ENCODE measurements around the gene OR8K3. TPM values are rescaled to one million over a fixed set of nuclear protein-coding genes. Genes with fewer than 3 reads are reported as not detected.

The OR8K3 gene
- total and polyA plus RNA-seq, 2 of the 8 experiments (the other 6 are each of a cell fraction or from before 2014, with no cell fraction given): not detected

- no peak within 1 kb of the TSS for H4K91ac ChIP-seq (replicated peaks; ENCODE audit: insufficient read length, low read length)
- FAIRE-seq: no peak
- H3K23me2 ChIP-seq (ENCODE audit: low read depth, low read length): no peaks in the 10 kb centered on the region
- H3K23ac ChIP-seq (ENCODE audit: insufficient read length): no peak within 1 kb of the TSS
- no peaks in the 10 kb centered on the region for H4K20me1 ChIP-seq (replicated peaks in 1 of 2; ENCODE audit: control insufficient read depth in 1 of 2, insufficient read depth in 2 of 2, low read length in 2 of 2)
- H3K9me3 ChIP-seq (ENCODE audit: insufficient read depth in 2 of 2, low read depth in 1 of 2, low read length in 1 of 2): no peaks in the 10 kb centered on the region
- no peak within 1 kb of the TSS for H3K18ac ChIP-seq (ENCODE audit: extremely low read depth, low read length)
- no peak within 1 kb of the TSS for H3K4ac ChIP-seq (replicated peaks; ENCODE audit: insufficient read length, low read depth, low read length)
- WGBS, 2 experiments (ENCODE audit: extremely low coverage in 1 of 2, insufficient coverage in 1 of 2, insufficient read length in 1 of 2, insufficient replicate concordance in 2 of 2, low coverage in 1 of 2, low lambda C conversion rate in 2 of 2, missing lambda C conversion rate in 1 of 2): 87% methylated on average over 2 of the region's 2 CpGs; no CpG with 5 or more reads in 1 of the 2 experiments
- no peak within 1 kb of the TSS for H2BK15ac ChIP-seq (ENCODE audit: low read length)
- no peak within 1 kb of the TSS for H4K8ac ChIP-seq (ENCODE audit: extremely low read depth, insufficient read depth, low read length)
- H3K79me1 ChIP-seq (ENCODE audit: low read depth, low read length): no peaks in the 10 kb centered on the region
- H3K27me3 ChIP-seq (replicated peaks in 1 of 4; ENCODE audit: control insufficient read depth in 3 of 4, extremely low read depth in 1 of 4, insufficient read depth in 3 of 4, low read length in 3 of 4): no peaks in the 10 kb centered on the region
- no peak within 1 kb of the TSS for H3K4me3 ChIP-seq (ENCODE audit: extremely low read depth in 1 of 4, insufficient read depth in 2 of 4, low read depth in 3 of 4, low read length in 4 of 4)
- H2AK5ac ChIP-seq (ENCODE audit: low read depth, low read length): no peak within 1 kb of the TSS
- no peak within 1 kb of the TSS for H3K56ac ChIP-seq (replicated peaks; ENCODE audit: insufficient read length, low read depth, low read length)
- H3K14ac ChIP-seq (ENCODE audit: insufficient read length): no peak within 1 kb of the TSS
- POLR2A ChIA-PET (ENCODE audit: partially characterized antibody): no interaction called here
- no peak within 1 kb of the TSS for H3K4me2 ChIP-seq (ENCODE audit: insufficient read depth in 1 of 2, low read depth in 2 of 2, low read length in 2 of 2)
- H2BK120ac ChIP-seq (replicated peaks; ENCODE audit: low read depth, low read length): no peak within 1 kb of the TSS
- H2BK20ac ChIP-seq (ENCODE audit: low read length): no peak within 1 kb of the TSS
- H2AFZ ChIP-seq (ENCODE audit: low read length): no peak within 1 kb of the TSS
- H3K27ac ChIP-seq (ENCODE audit: low read depth, low read length): no peak within 1 kb of the TSS
- DNase-seq (ENCODE audit: low read depth in 1 of 2, low spot score in 2 of 2): no peak
- no peaks in the 10 kb centered on the region for H3K36me3 ChIP-seq (ENCODE audit: control insufficient read depth in 2 of 4, insufficient read depth in 4 of 4, low read length in 3 of 4)
- H3K79me2 ChIP-seq (ENCODE audit: control insufficient read depth in 1 of 2, insufficient read depth in 2 of 2, low read length in 2 of 2): no peaks in the 10 kb centered on the region
- no peak within 1 kb of the TSS for H3K9ac ChIP-seq (replicated peaks in 1 of 4; ENCODE audit: extremely low read depth in 1 of 4, low read depth in 3 of 4, low read length in 3 of 4)
- H4K5ac ChIP-seq (ENCODE audit: insufficient read length, low read depth, low read length): no peak within 1 kb of the TSS
- CTCF ChIA-PET (ENCODE audit: partially characterized antibody): no interaction called here
- no peaks in the 10 kb centered on the region for H3K4me1 ChIP-seq (replicated peaks in 1 of 4; ENCODE audit: control insufficient read depth in 3 of 4, insufficient read depth in 4 of 4, low read length in 3 of 4)
- H2BK5ac ChIP-seq (ENCODE audit: low read depth, low read length): no peak within 1 kb of the TSS
- no peak within 1 kb of the TSS for H2BK12ac ChIP-seq (ENCODE audit: low read depth, low read length)
- TF ChIP-seq SAP30 (IDR thresholded peaks at IDR 0.05; ENCODE audit: insufficient read depth, insufficient replicate concordance, low read length) (no peak), CREB1 (IDR thresholded peaks at IDR 0.05) (no peak), YY1 (IDR thresholded peaks at IDR 0.05; ENCODE audit: low read depth, low read length) (no peak), KDM1A (IDR thresholded peaks at IDR 0.05; ENCODE audit: borderline replicate concordance, low read length) (no peak), SUZ12 (IDR thresholded peaks at IDR 0.05; ENCODE audit: low read length) (no peak), RBBP5 (IDR thresholded peaks at IDR 0.05; ENCODE audit: borderline replicate concordance, low read depth, low read length) (no peak), TAF1 (IDR thresholded peaks at IDR 0.05; ENCODE audit: low read depth, low read length) (no peak), CTCF (IDR thresholded peaks at IDR 0.05; ENCODE audit: control extremely low read depth in 1 of 3, insufficient read depth in 1 of 3, low read depth in 1 of 3, low read length in 3 of 3) (no peak), POLR2AphosphoS5 (IDR thresholded peaks at IDR 0.05; ENCODE audit: low read depth, low read length) (no peak), SIX5 (IDR thresholded peaks at IDR 0.05; ENCODE audit: low read depth, low read length) (no peak), ATF2 (IDR thresholded peaks at IDR 0.05; ENCODE audit: low read length) (no peak)
Measured at GRCh38 chr11:56353991-56354390, 39.0 kb downstream of the OR8K3 start, which contains the start of gene OR8J1. Gene OR8J1, plus strand, starts transcription at chr11:56354291. Its CDS starts 5,956 bp downstream, at chr11:56360247.
